ENCODE results near the gene ZFP92. TPM values are rescaled to one million over a fixed set of nuclear protein-coding genes. Genes with fewer than 3 reads are reported as not detected.
"Not testable (repeated sequence)": the region's sequence is repeated elsewhere in the genome, so short reads cannot be mapped to it uniquely, and the experiment has no call there.

The ZFP92 gene
- total RNA-seq, 1 donor from 2014 or later: 4.5 TPM

DNA sequence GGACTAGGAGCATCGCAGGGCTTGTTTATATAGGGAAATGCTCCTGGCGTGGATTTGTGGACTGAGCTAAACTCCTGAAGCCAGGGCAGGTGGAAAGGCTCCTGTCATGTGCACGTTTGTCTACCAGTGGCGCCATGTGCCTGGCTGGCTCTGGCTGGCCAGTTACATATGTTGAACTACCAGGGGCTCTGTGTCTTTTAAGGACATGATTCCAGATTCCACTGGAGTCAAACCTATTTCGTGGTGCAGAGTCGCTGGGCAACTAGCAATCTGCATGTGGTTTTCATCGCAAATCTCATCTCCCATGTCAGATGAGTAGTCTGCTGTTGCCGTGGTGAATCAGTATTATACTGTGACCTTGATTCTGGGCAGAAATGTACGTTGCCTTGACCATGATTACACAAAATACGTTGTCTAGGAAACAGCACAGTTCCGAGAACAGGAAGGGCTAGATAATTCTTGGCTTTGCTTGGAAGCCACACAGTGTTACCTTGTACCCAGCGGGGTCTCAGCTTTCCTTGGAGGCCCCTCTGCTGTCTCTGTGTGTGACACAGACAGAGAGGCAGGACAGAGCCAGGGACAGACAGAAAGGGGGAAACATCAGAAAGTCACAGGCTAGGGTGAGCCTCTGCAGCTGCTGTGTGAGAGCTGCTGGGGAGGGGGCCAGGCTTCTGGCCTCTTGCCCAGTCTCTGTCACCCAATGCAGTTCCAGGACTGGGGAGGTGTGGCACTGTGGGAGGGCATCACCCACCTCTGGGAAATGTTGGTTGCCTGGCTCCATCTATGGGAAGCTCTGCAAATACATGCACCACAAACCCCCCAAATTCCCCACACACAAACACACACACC, 29.4 kb upstream of the ZFP92 start:
- Histone ChIP-seq H3K27me3 (ENCODE audit: low read depth) (no peaks in the 10 kb centered on the region), H3K36me3 (no peaks in the 10 kb centered on the region), H3K4me1 (no peaks in the 10 kb centered on the region), H3K27ac (peak overlapping the region; percentile 6), H3K4me3 (no peak overlapping the region), H3K9me3 (no peaks in the 10 kb centered on the region)
- TF ChIP-seq, protein P1, sequence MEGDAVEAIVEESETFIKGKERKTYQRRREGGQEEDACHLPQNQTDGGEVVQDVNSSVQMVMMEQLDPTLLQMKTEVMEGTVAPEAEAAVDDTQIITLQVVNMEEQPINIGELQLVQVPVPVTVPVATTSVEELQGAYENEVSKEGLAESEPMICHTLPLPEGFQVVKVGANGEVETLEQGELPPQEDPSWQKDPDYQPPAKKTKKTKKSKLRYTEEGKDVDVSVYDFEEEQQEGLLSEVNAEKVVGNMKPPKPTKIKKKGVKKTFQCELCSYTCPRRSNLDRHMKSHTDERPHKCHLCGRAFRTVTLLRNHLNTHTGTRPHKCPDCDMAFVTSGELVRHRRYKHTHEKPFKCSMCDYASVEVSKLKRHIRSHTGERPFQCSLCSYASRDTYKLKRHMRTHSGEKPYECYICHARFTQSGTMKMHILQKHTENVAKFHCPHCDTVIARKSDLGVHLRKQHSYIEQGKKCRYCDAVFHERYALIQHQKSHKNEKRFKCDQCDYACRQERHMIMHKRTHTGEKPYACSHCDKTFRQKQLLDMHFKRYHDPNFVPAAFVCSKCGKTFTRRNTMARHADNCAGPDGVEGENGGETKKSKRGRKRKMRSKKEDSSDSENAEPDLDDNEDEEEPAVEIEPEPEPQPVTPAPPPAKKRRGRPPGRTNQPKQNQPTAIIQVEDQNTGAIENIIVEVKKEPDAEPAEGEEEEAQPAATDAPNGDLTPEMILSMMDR (IDR thresholded peaks at IDR 0.05): no peak
- ATAC-seq: peak; percentile 45 to 76
- no peak for DNase-seq
- intact Hi-C loops (cut with DNase I): no loop called here

DNA sequence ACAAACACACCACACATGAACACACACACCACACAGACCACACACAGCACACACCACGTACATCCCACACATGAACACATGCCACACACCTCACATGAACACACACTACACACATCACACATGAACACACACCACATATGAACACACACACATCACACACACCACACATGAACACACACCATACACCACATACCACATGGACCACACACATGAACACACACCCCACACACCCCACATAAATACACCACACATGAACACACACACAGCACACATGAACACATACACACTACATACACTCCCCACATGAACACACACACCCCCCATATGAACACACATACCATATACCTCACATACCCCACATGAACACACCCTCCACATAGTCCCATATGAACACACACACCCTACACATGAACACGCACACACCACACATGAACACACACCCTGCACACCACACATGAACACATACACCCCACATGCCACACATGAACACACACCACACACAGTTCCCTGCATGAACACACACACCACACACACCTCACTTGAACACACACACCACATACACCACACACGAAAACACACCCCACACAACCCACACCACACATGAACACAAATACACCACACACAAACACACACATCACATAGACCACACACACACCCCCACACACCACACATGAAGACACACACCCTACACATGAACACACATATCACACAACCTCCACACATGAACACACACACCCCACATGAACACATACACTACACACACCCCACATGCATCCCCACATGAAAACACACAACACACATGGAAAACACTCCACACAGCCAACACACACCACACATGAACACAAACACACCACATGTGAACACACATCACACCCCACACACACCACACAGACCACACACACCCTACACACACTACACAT, 28.4 kb upstream of the ZFP92 start:
- intact Hi-C loops (cut with DNase I): no loop called here
- Histone ChIP-seq H3K27me3 (ENCODE audit: low read depth) (no peaks in the 10 kb centered on the region), H3K27ac (no peak overlapping the region), H3K4me1 (no peaks in the 10 kb centered on the region), H3K4me3 (no peak overlapping the region), H3K36me3 (no peaks in the 10 kb centered on the region), H3K9me3 (no peaks in the 10 kb centered on the region)
- ATAC-seq (no peak), DNase-seq (no peak)
- TF ChIP-seq, protein P1 (IDR thresholded peaks at IDR 0.05): no peak

DNA sequence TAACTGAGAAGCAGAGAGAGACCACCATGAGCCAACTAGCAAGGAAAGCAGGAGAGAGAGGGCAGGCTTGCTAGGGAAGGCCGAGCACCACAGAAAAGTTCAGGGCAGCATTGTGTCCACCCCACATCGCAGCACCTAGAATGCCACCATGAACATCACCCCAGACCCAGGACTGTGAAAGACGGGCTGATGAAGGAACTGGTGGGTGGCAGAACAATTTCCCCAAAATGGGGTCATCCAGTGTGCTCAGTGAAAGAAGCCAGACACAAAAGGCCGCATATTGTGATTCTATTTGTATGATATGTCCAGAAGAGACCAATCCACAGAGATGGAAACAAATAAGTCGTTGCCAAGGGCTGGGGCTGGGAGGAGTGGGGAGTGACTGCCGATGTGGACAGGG, 26.9 kb upstream of the ZFP92 start:
- intact Hi-C loops (cut with DNase I): no loop called here
- DNase-seq (no peak), ATAC-seq (no peak)
- TF ChIP-seq, protein P1 (IDR thresholded peaks at IDR 0.05): no peak
- Histone ChIP-seq H3K27me3 (ENCODE audit: low read depth) (no peaks in the 10 kb centered on the region), H3K9me3 (no peaks in the 10 kb centered on the region), H3K4me1 (no peaks in the 10 kb centered on the region), H3K27ac (no peak overlapping the region), H3K36me3 (no peaks in the 10 kb centered on the region), H3K4me3 (no peak overlapping the region)

DNA sequence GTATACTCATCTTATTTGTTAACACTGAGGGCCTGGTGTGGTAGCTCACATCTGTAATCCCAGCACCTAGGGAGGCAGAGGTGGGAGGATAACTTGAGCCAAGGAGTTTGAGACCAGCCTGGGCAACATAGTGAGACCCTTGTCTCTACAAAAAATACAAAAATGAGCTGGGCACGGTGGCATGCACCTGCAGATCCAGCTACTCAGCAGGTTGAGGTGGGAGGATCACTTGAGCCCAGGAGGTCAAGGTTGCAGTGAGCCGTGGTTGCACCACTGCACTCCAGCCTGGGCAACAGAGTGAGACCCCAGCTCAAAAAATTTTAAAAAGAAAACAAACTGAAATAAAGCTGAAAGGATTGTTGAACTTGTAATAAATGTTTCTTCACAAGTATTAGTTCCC, 26.3 kb upstream of the ZFP92 start:
- H3K4me3 ChIP-seq; H3K9me3 ChIP-seq; intact Hi-C loops (cut with DNase I); H3K4me1 ChIP-seq; H3K27me3 ChIP-seq (ENCODE audit: low read depth); H3K36me3 ChIP-seq; H3K27ac ChIP-seq; ATAC-seq; DNase-seq: not testable (repeated sequence)

DNA sequence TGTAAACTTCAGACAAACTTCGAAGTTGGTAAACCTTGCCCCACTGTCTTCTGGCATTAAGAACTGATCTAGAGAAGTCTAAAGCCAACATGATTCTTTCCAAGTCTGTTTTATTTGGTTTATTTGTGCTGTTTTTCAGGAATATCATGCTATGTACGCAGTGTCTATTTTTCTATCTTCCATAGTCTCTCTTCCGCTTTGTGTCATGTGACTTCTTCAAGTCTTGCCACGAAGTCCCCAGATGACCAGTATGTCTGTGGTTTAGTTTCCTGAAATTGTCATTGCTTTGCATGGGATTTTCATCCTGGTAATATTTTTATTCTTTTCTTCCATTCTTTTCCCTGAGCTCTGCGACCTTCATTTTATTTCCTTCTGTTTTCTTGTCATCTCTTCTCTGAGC, 25.2 kb upstream of the ZFP92 start:
- TF ChIP-seq, protein P1 (IDR thresholded peaks at IDR 0.05): no peak
- Histone ChIP-seq H3K36me3 (no peaks in the 10 kb centered on the region), H3K4me3 (no peak overlapping the region), H3K9me3 (no peaks in the 10 kb centered on the region), H3K4me1 (no peaks in the 10 kb centered on the region), H3K27ac (no peak overlapping the region), H3K27me3 (ENCODE audit: low read depth) (no peaks in the 10 kb centered on the region)
- intact Hi-C loops (cut with DNase I): no loop called here
- DNase-seq (no peak), ATAC-seq (no peak)
